ENCODE measurements around the gene FGG. TPM values are rescaled to one million over a fixed set of nuclear protein-coding genes. Genes with fewer than 3 reads are reported as not detected.
A peak's percentile ranks its signal among the peaks of the same experiment; 100 is the strongest.

FGG gene
- total and polyA plus RNA-seq, 2 of the 13 experiments (the other 11 are each of a cell fraction or from before 2014, with no cell fraction given), result 1,037 to 2,423 TPM

DNA sequence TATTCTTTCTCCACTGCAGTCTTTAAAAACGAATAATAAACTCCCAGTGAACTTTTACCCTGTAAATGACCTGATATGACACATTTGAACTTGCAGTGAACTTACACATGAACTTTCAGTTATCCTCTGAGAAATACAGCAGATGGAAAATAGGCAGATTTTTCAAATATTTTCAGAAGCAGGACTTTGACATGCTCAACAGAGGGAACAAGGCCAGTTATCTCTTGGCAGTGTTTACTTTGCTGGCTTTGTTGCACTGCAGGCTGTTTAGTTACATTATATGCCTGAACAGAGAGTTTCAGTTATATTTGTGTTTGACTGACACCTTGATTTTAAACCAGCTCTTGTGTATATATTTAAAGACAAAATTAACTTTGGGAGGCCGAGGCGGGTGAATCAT, 47.6 kb upstream of the FGG start:
- no TSS peak for BruUV-seq (replicated peaks)
- DNase-seq (ENCODE audit: low spot score), result peak; percentile 96
- ChIA-PET CTCF (ENCODE audit: low intra/inter-chr PET ratio, low total read pairs) (no interaction called here), POLR2A (interaction anchor here (0.9 kb wide), 1 partner anchor 101 kb away, joined by 4 read pairs; no protein-coding TSS in a partner anchor)
- Histone ChIP-seq H3K4me3 (replicated peaks in 1 of 3; ENCODE audit: insufficient read depth in 1 of 3, low read depth in 2 of 3, low read length in 3 of 3) (no peak overlapping the region), H3K36me3 (replicated peaks in 1 of 2; ENCODE audit: control insufficient read depth in 1 of 2, insufficient read depth in 2 of 2, low read length in 2 of 2) (no peaks in the 10 kb centered on the region), H3K9ac (ENCODE audit: insufficient read depth, low read depth, low read length) (no peak overlapping the region), H4K20me1 (ENCODE audit: insufficient read depth, low read length) (no peaks in the 10 kb centered on the region), H3K27me3 (ENCODE audit: control insufficient read depth in 1 of 2, insufficient read depth in 2 of 2, low read length in 2 of 2) (peaks cover 0 to 3% of the 10 kb centered on the region in 2 experiments; a peak in 1 of 5 replicates), H2AFZ (ENCODE audit: low read length) (no peak overlapping the region), H3K27ac (ENCODE audit: extremely low read length, insufficient read depth, low read length) (peak overlapping the region; percentile 5), H3K79me2 (ENCODE audit: insufficient read depth, low read length) (no peaks in the 10 kb centered on the region), H3K9me3 (ENCODE audit: low read length) (no peaks in the 10 kb centered on the region), H3K4me1 (ENCODE audit: insufficient read depth, low read length) (peaks cover 24% of the 10 kb centered on the region), H3K4me2 (ENCODE audit: low read depth, low read length) (peak overlapping the region; percentile 4; the same call in 1 of the 2 replicates)
- in situ Hi-C loops (cut with HindIII; ENCODE audit: extremely low pct_ligation_motif_present, low pct_unique_long_range_greater_than_20kb), result no loop called here
- FAIRE-seq, result peak; percentile 89
- intact Hi-C loops (cut with micrococcal nuclease; ENCODE audit: unreplicated experiment), result no loop called here
- ATAC-seq, result peak; percentile 100
- 0% methylated on average over 3 of the region's 3 CpGs for WGBS (ENCODE audit: low lambda C conversion rate)
- no peak for TF ChIP-seq HMGA1 (CRISPR knock-in tag; conservative IDR thresholded peaks at IDR 0.05)
- peak; percentile 79 for TF ChIP-seq SOX13 (IDR thresholded peaks at IDR 0.05)
- TF ChIP-seq SOX13 (CRISPR knock-in tag; conservative IDR thresholded peaks at IDR 0.05 in 1 of 2, IDR thresholded peaks at IDR 0.05 in 1 of 2), result peak in 1 of 2 experiments; percentile 99; a peak in 2 of 4 replicates
- no peak for TF ChIP-seq SATB2 (CRISPR knock-in tag; IDR thresholded peaks at IDR 0.05)
- TF ChIP-seq, protein P1, sequence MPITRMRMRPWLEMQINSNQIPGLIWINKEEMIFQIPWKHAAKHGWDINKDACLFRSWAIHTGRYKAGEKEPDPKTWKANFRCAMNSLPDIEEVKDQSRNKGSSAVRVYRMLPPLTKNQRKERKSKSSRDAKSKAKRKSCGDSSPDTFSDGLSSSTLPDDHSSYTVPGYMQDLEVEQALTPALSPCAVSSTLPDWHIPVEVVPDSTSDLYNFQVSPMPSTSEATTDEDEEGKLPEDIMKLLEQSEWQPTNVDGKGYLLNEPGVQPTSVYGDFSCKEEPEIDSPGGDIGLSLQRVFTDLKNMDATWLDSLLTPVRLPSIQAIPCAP (CRISPR knock-in tag; IDR thresholded peaks at IDR 0.05; ENCODE audit: low read depth), result no peak
- no peak for TF ChIP-seq ZBTB42 (CRISPR knock-in tag; IDR thresholded peaks at IDR 0.05)
- TF ChIP-seq ZZZ3 (CRISPR knock-in tag; IDR thresholded peaks at IDR 0.05; ENCODE audit: borderline replicate concordance), result no peak
- no peak for TF ChIP-seq ZNF619 (CRISPR knock-in tag; IDR thresholded peaks at IDR 0.05)
- no peak for TF ChIP-seq HOXA9 (CRISPR knock-in tag; IDR thresholded peaks at IDR 0.05; ENCODE audit: borderline replicate concordance)
- TF ChIP-seq ZNF234 (CRISPR knock-in tag; conservative IDR thresholded peaks at IDR 0.05), result no peak
- TF ChIP-seq ATF1 (CRISPR knock-in tag; IDR thresholded peaks at IDR 0.05), result 0 out of 2 replicates have a peak, but pooled peaks have one; percentile 31
- TF ChIP-seq ZNF891 (CRISPR knock-in tag; IDR thresholded peaks at IDR 0.05), result no peak
- TF ChIP-seq ZNF564 (CRISPR knock-in tag; IDR thresholded peaks at IDR 0.05), result no peak
- no peak for TF ChIP-seq CBX1 (IDR thresholded peaks at IDR 0.05; ENCODE audit: low read depth)
- TF ChIP-seq, protein P2, sequence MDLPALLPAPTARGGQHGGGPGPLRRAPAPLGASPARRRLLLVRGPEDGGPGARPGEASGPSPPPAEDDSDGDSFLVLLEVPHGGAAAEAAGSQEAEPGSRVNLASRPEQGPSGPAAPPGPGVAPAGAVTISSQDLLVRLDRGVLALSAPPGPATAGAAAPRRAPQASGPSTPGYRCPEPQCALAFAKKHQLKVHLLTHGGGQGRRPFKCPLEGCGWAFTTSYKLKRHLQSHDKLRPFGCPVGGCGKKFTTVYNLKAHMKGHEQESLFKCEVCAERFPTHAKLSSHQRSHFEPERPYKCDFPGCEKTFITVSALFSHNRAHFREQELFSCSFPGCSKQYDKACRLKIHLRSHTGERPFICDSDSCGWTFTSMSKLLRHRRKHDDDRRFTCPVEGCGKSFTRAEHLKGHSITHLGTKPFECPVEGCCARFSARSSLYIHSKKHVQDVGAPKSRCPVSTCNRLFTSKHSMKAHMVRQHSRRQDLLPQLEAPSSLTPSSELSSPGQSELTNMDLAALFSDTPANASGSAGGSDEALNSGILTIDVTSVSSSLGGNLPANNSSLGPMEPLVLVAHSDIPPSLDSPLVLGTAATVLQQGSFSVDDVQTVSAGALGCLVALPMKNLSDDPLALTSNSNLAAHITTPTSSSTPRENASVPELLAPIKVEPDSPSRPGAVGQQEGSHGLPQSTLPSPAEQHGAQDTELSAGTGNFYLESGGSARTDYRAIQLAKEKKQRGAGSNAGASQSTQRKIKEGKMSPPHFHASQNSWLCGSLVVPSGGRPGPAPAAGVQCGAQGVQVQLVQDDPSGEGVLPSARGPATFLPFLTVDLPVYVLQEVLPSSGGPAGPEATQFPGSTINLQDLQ (CRISPR knock-in tag; IDR thresholded peaks at IDR 0.05), result no peak
- TF ChIP-seq NFATC3 (CRISPR knock-in tag; IDR thresholded peaks at IDR 0.05), result no peak
- peak; percentile 80 for TF ChIP-seq CREM (IDR thresholded peaks at IDR 0.05)
- no peak for TF ChIP-seq CREM (CRISPR knock-in tag; IDR thresholded peaks at IDR 0.05)
- TF ChIP-seq POLR2AphosphoS5 (IDR thresholded peaks at IDR 0.05; ENCODE audit: low read depth, low read length), result no peak
- no peak for TF ChIP-seq ZNF431 (CRISPR knock-in tag; IDR thresholded peaks at IDR 0.05; ENCODE audit: borderline replicate concordance, low read depth)
- TF ChIP-seq TMF1 (CRISPR knock-in tag; IDR thresholded peaks at IDR 0.05; ENCODE audit: low read depth), result no peak

Measured in HepG2 (cell line).